Upper lobe of right lung (tissue), 1 donor: ENCODE measurements around the gene PI4K2A. TPM values are rescaled to one million over a fixed set of nuclear protein-coding genes. Genes with fewer than 3 reads are reported as not detected.
"Not testable (repeated sequence)": the region's sequence is repeated elsewhere in the genome, so short reads cannot be mapped to it uniquely, and the experiment has no call there.

ENCODE experiments used
- ATAC-seq: fragments of 200-7000 bp; cut with Tn5 transposase; one replicate; pipeline ENCODE4 v1.9.1; 2020; ENCODE audit warnings: mild to moderate bottlenecking, moderate library complexity
- DNase-seq: peaks from one replicate; pipeline ENCODE4 v3.0.0-alpha.2; 2020
- H3K27ac ChIP-seq: fragments of 200-600 bp; one replicate; pipeline ENCODE4 v1.8.0; 2022
- H3K27me3 ChIP-seq: fragments of 200-600 bp; one replicate; pipeline ENCODE4 v1.8.0; 2022; ENCODE audit warnings: mild to moderate bottlenecking
- H3K36me3 ChIP-seq: fragments of 200-600 bp; one replicate; pipeline ENCODE4 v1.8.0; 2022
- H3K4me1 ChIP-seq: fragments of 200-600 bp; one replicate; pipeline ENCODE4 v1.8.0; 2022
- H3K4me3 ChIP-seq: fragments of 200-600 bp; one replicate; pipeline ENCODE4 v1.8.0; 2022; ENCODE audit warnings: mild to moderate bottlenecking
- H3K9me3 ChIP-seq: fragments of 200-600 bp; one replicate; pipeline ENCODE4 v1.8.0; 2022
- intact Hi-C: fragments of 100-400 bp; cut with DNase I; formaldehyde crosslinking; loops from one replicate; pipeline ENCODE4 v1.11.0; 2022
- total RNA-seq: library from RNA; stranded (reverse); fragmentation: NEBNext Ultra II Directional; extraction: Animal tissue kit (Norgen Biotek cat#: 25700); gene quantifications from one replicate; pipeline ENCODE4 v1.2.1, GENCODE V29; 2021
- TF ChIP-seq, protein P1 (sequence below): fragments of 200-600 bp; IDR thresholded peaks from one replicate; pipeline ENCODE4 v1.8.0; 2022; ENCODE audit warnings: antibody characterized with exemption
- donor health status: DM: no; HTN: yes; CAD: no; lungs with severe emphysema.

PI4K2A gene
- total RNA-seq, 1 donor from 2014 or later = 28.3 TPM

DNA sequence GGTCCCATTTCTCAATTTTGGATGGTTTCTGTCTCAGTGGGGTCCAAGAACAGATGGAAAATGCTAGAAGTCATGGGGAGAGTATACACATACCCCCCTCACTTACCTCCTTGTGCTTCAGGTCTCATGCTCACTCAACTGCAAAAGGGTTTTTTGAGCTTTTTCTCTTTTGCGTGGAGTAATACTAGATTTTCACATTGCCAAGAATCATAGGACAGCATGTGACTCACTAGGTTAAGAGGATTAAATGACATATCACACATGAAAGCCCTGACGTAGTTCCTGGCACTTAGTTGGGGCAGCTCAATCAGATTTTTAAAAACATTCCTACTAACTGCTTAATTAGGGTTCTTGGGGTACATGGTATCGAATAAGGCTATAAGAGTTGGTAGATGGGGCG, 4.5 kb downstream of the PI4K2A start:
- no peak for DNase-seq
- H3K27ac ChIP-seq = no peak overlapping the region
- intact Hi-C loops = no loop called here
- no peak overlapping the region for H3K4me3 ChIP-seq
- no peak for ATAC-seq
- H3K36me3 ChIP-seq = peaks cover 6% of the 10 kb centered on the region
- no peaks in the 10 kb centered on the region for H3K9me3 ChIP-seq
- TF ChIP-seq, protein P1, sequence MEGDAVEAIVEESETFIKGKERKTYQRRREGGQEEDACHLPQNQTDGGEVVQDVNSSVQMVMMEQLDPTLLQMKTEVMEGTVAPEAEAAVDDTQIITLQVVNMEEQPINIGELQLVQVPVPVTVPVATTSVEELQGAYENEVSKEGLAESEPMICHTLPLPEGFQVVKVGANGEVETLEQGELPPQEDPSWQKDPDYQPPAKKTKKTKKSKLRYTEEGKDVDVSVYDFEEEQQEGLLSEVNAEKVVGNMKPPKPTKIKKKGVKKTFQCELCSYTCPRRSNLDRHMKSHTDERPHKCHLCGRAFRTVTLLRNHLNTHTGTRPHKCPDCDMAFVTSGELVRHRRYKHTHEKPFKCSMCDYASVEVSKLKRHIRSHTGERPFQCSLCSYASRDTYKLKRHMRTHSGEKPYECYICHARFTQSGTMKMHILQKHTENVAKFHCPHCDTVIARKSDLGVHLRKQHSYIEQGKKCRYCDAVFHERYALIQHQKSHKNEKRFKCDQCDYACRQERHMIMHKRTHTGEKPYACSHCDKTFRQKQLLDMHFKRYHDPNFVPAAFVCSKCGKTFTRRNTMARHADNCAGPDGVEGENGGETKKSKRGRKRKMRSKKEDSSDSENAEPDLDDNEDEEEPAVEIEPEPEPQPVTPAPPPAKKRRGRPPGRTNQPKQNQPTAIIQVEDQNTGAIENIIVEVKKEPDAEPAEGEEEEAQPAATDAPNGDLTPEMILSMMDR = no peak
- no peaks in the 10 kb centered on the region for H3K27me3 ChIP-seq
- H3K4me1 ChIP-seq = peaks cover 42% of the 10 kb centered on the region

DNA sequence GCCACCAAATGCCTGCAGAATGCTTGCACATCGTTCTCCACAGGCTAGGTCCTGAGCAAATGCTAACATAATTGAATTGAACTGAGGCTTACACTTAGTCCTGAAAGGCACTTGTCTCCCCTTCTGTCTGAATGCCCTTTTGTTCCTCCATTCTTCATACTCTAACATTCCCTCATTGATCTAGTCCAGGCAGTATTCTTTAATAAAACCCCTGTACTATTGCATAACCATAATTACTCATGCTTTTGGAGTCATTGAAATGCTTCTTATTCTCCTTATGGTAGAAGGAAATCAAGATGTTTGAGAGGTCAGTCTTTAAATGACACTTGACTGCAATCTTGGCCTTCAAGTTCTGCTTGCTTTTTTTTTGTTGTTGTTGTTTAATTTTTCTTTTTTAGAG, 7.1 kb downstream of the PI4K2A start:
- Histone ChIP-seq H3K36me3 (peaks cover 21% of the 10 kb centered on the region), H3K9me3 (no peaks in the 10 kb centered on the region), H3K27me3 (no peaks in the 10 kb centered on the region), H3K4me3 (no peak overlapping the region), H3K27ac (peak overlapping the region; percentile 28), H3K4me1 (peaks cover 36% of the 10 kb centered on the region)
- intact Hi-C loops = no loop called here
- TF ChIP-seq, protein P1 = no peak
- DNase-seq (no peak), ATAC-seq (peak; percentile 40)

DNA sequence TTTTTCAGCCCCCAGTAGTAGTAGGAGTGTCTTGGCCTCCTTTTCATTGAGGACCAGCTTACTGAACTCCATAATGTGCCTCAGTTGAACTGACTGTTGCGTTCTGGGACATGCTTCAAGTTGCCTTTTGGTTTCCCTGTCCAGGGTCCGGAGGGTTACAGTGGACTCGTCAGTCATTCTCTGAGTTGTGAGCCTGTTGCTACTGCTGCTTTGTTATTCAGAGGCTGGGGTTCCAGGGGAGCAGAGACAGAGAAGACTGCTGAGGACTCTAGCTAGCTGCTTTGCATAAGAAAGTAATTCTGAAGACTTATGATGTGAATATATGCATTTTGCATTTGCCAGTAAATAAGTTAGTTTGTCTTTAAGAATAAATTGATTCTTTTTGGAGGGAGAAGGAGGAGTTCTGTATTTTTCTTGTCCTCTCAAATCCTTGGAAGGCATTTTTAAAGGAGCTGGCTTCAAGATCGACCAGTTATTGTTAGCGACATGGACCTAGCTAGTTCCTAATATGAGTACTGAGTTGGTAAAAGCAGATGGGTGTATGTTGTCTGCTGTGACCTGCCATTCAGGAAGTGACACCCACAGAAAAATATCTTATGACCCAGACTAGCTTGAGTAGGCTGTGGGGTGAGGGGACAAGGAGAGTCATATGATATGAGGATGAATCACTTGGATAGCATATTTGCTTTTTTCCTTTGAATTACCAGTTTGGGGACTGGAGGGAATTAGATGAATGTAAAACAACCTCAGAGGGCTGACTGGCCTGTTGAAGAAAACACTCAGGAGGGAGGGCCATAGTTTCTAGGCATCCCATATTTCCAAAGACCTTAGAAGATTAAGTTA, 8.3 kb downstream of the PI4K2A start:
- Histone ChIP-seq H3K4me3 (no peak overlapping the region), H3K27me3 (no peaks in the 10 kb centered on the region), H3K4me1 (peaks cover 27% of the 10 kb centered on the region), H3K36me3 (peaks cover 33% of the 10 kb centered on the region), H3K9me3 (no peaks in the 10 kb centered on the region), H3K27ac (peak overlapping the region; percentile 79)
- peak; percentile 94 for ATAC-seq
- intact Hi-C loops = no loop called here
- TF ChIP-seq, protein P1 = no peak
- DNase-seq = no peak

DNA sequence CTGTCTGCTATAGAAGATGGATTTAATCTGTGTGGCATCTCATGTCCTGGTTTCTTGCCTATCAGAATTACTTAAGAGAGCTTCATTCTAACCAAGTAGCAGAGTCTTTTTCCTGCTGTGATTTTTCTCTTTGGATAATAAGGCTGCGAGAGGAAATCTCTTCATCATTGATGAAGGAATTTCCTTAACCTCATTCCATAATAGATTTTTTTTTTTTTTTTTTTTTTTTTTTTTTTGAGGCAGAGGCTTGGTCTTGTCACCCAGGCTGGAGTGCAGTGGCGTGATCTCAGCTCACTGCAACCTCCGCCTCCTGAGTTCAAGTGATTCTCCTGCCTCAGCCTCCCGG, 8.9 kb downstream of the PI4K2A start:
- H3K4me3 ChIP-seq, H3K27me3 ChIP-seq, DNase-seq, H3K9me3 ChIP-seq, ATAC-seq, intact Hi-C loops: not testable (repeated sequence)
- Histone ChIP-seq H3K27ac (peak overlapping the region; percentile 79), H3K36me3 (peaks cover 31% of the 10 kb centered on the region), H3K4me1 (peaks cover 27% of the 10 kb centered on the region)

DNA sequence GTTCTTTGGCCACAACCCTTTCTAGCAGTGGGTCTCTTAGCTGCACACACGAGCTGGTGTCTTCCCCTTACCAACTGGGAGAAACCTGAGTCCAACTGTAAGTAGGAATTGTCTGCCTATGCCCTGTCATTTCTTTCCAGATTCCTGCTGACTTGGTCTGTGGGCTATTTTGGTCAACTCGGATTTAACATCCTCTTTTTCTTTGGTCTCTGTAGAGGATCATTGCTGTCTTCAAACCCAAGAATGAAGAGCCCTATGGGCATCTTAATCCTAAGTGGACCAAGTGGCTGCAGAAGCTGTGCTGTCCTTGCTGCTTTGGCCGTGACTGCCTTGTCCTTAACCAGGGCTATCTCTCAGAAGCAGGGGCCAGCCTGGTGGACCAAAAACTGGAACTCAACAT, 10.3 kb downstream of the PI4K2A start:
- TF ChIP-seq, protein P1 = no peak
- DNase-seq (no peak), ATAC-seq (peak; percentile 5)
- Histone ChIP-seq H3K27me3 (no peaks in the 10 kb centered on the region), H3K36me3 (peaks cover 38% of the 10 kb centered on the region), H3K4me1 (peaks cover 27% of the 10 kb centered on the region), H3K27ac (peak overlapping the region; percentile 3), H3K4me3 (no peak overlapping the region), H3K9me3 (no peaks in the 10 kb centered on the region)
- intact Hi-C loops = no loop called here

DNA sequence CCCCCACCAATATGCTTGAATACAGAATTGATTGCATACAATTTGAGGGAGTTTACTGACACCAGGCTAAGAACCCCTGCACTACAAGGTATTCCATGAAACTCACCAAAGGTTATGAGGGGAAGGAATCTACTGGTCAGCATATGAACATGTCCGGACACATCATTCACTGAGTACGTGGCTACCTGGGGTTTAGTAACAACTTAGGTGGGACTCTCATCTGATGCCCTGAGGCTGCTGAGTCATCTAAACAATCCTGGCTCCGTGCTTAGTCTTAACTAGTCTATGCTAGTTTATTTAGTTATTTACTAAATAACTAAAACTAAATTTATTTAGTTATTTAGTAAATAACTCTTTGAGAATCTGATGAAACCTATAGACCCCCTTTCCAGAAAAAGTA, 11.3 kb downstream of the PI4K2A start:
- peaks cover 48% of the 10 kb centered on the region for H3K36me3 ChIP-seq
- H3K9me3 ChIP-seq = no peaks in the 10 kb centered on the region
- intact Hi-C loops = no loop called here
- no peak overlapping the region for H3K4me3 ChIP-seq
- no peak overlapping the region for H3K27ac ChIP-seq
- no peak for DNase-seq
- peaks cover 27% of the 10 kb centered on the region for H3K4me1 ChIP-seq
- ATAC-seq = no peak
- no peaks in the 10 kb centered on the region for H3K27me3 ChIP-seq
- TF ChIP-seq, protein P1 = no peak
